ENCODE data around the gene IL17RC.
"Not testable (repeated sequence)": the region's sequence is repeated elsewhere in the genome, so short reads cannot be mapped to it uniquely, and the experiment has no call there.

The IL17RC gene

DNA sequence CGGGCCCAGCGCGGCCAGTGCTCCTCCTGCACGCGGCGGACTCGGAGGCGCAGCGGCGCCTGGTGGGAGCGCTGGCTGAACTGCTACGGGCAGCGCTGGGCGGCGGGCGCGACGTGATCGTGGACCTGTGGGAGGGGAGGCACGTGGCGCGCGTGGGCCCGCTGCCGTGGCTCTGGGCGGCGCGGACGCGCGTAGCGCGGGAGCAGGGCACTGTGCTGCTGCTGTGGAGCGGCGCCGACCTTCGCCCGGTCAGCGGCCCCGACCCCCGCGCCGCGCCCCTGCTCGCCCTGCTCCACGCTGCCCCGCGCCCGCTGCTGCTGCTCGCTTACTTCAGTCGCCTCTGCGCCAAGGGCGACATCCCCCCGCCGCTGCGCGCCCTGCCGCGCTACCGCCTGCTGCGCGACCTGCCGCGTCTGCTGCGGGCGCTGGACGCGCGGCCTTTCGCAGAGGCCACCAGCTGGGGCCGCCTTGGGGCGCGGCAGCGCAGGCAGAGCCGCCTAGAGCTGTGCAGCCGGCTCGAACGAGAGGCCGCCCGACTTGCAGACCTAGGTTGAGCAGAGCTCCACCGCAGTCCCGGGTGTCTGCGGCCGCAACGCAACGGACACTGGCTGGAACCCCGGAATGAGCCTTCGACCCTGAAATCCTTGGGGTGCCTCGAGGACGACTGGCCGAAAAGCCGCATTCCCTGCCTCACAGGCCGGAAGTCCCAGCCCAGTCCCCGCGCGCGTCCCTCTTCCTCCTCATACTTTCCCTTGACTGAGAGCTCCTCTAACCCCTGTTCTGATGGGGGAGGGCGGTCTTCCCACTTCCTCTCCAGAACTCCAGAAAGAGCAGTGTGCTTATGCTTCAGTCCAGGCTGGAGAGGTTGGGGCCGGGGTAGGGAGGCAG is 1.4 kb upstream of the IL17RC start:
- peak; percentile 43 for DNase-seq (ENCODE audit: low spot score)

DNA sequence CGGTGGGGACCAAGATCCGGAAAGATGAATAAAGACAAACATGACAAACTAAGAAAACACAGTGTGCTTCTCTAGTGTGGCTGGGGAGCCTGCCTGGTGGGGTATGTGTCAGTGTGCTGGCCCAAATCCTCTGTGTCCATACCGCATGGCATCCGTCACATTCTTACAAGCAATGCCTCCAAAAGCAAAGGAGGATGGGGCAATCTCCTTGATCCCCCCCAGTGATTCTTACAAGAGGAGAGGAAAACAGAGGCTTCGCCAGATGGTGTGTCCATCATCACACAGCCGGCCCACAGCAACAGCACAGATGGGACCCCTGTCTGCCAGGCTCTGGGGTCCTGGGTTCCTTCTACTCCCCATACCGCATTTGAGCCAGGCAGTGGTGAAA is 558 bp upstream of the IL17RC start:
- no peak for DNase-seq (ENCODE audit: low spot score)

DNA sequence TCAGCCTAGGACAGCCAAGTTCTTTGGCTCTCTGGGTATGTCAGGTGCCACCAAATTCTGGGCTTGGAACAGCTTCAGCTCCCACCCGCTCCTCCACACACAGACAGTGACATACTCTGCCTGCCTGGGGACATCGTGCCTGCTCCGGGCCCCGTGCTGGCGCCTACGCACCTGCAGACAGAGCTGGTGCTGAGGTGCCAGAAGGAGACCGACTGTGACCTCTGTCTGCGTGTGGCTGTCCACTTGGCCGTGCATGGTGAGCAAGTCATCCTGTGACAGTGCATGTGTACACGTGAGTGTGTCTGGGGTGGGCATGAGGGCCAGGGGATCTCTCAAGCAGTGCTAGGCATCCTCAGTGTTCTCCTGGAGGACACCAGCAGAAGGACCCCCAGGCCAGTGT is 922 bp downstream of the IL17RC start:
- DNase-seq (ENCODE audit: low spot score), result no peak

DNA sequence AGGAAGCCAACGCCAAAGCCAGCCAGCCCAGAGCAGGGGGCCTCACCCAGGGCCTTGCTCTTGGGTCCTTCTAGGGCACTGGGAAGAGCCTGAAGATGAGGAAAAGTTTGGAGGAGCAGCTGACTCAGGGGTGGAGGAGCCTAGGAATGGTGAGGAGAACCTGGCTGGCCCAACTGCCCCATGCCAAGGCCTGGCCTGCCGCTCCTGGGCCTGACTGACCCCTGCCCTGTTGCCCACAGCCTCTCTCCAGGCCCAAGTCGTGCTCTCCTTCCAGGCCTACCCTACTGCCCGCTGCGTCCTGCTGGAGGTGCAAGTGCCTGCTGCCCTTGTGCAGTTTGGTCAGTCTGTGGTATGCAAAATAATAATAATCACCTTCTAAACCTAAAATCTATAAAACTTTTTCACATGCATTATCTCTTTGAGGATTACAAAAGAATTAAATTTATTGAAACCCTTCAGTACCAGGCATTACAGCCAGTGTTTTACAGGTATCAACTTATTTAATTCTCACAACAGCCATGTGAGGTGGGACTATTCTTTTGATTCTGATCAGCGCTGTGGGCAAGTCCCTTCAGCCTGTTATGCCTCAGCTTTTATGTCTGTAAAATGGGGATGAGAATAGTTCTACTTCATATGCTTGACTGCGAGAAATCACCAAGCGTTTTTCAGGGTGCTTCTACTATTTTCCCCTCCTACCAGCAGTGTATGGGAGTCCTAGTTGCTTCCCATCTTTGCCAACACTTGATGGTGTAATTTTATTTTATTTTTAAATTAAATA is 1.6 kb downstream of the IL17RC start:
- DNase-seq (ENCODE audit: low spot score), result no peak

DNA sequence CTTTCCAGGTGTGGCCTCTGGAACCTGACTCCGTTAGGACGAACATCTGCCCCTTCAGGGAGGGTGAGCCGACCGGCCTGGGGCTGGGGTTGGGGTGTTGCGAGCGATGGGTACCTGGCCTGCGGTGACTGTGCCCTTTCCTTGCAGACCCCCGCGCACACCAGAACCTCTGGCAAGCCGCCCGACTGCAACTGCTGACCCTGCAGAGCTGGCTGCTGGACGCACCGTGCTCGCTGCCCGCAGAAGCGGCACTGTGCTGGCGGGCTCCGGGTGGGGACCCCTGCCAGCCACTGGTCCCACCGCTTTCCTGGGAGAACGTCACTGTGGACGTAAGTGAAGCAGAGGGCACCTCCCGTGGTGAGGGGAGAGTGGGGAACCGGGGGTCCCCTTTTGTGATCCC is 11.3 kb downstream of the IL17RC start:
- no peak for DNase-seq (ENCODE audit: low spot score)

DNA sequence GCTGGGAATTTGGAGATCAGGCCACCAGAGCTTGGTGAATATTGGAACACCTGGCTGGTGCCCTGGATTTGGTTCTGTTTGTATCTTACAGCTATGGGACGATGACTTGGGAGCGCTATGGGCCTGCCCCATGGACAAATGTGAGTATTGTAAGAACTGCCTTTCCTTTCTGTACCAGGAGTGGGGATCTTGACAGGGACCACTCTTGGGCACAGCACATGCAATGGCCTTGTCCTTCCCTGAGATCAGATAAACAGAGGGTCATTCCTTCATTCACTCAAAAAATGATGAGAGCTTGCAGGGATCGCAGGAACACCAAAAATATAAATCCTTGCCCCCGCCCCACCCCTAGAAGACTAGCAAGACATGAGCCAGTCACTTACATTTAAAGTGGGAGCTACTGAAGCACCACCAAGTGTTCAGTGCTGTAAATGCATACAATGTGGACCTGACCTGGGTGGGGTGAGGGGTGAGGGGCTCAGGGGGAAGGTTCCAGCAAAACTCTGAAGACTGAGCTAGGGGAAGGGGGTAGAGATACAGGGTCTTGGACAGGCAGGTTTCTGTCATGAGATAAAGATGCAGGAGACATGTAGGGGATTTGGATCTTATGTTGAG is 14.0 kb downstream of the IL17RC start:
- no peak for DNase-seq (ENCODE audit: low spot score)

DNA sequence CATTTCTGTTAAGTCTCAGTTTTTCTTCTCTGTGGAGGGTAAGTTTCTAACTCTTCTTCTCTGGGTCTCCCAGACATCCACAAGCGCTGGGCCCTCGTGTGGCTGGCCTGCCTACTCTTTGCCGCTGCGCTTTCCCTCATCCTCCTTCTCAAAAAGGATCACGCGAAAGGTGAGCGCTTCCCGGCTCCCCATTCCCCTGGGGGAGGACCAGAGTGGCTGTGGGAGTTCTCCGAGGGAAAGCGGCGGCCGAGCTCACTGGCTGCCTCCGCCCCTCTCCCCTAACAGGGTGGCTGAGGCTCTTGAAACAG is 15.6 kb downstream of the IL17RC start:
- DNase-seq (ENCODE audit: low spot score), result no peak

DNA sequence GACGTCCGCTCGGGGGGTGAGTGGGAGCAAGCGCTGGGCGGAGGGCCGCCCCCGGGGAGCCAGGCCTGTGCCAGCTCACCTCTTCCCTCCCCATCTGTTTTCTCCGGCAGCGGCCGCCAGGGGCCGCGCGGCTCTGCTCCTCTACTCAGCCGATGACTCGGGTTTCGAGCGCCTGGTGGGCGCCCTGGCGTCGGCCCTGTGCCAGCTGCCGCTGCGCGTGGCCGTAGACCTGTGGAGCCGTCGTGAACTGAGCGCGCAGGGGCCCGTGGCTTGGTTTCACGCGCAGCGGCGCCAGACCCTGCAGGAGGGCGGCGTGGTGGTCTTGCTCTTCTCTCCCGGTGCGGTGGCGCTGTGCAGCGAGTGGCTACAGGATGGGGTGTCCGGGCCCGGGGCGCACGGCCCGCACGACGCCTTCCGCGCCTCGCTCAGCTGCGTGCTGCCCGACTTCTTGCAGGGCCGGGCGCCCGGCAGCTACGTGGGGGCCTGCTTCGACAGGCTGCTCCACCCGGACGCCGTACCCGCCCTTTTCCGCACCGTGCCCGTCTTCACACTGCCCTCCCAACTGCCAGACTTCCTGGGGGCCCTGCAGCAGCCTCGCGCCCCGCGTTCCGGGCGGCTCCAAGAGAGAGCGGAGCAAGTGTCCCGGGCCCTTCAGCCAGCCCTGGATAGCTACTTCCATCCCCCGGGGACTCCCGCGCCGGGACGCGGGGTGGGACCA is 16.1 kb downstream of the IL17RC start:
- peak; percentile 82 for DNase-seq (ENCODE audit: low spot score)

DNA sequence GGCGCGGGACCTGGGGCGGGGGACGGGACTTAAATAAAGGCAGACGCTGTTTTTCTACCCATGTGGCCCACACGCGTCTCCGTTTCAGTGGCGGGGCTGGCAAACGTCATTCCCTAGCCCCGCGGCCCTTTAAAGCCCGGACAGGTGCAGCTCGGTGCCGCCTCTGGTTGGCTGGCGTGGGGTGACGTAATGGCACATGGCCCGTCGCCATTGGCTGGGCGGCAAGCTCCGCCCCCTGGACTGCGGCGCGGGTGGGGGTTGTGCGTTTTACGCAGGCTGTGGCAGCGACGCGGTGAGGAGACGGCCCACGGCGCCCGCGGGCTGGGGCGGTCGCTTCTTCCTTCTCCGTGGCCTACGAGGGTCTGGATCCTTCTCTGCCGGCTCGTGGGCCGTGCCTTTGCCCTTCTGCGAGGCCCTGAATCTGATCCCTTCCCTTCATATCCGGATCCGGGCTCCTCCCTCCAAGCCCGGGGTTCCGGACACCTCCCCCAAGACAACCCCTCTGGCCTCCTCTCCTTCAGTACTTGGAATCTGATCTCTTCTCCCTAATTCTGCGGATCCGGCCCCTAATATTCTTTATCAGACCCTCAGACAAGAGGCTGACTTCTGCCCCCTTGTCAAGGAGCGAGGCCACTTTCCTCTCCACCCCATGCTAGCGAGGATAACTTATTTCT is 16.8 kb downstream of the IL17RC start, which contains the start of gene CRELD1:
CRELD1 (plus strand) TSS at position 274 of the 674 bp plus-strand sequence. CDS start 605 bp downstream, outside the sequence.
- DNase-seq (ENCODE audit: low spot score), result peak; percentile 96

DNA sequence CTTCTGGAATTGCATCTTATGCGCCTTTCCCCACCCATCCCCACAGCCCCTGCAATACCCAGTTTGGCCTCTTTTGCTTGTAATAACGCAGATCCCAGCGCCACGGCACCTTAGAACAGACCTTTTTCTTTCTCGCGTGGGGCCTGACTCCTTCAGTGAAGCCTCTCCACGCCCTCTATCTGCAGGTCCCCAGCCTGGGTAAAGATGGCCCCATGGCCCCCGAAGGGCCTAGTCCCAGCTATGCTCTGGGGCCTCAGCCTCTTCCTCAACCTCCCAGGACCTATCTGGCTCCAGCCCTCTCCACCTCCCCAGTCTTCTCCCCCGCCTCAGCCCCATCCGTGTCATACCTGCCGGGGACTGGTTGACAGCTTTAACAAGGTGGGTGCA is 17.3 kb downstream of the IL17RC start:
- no peak for DNase-seq (ENCODE audit: low spot score)

DNA sequence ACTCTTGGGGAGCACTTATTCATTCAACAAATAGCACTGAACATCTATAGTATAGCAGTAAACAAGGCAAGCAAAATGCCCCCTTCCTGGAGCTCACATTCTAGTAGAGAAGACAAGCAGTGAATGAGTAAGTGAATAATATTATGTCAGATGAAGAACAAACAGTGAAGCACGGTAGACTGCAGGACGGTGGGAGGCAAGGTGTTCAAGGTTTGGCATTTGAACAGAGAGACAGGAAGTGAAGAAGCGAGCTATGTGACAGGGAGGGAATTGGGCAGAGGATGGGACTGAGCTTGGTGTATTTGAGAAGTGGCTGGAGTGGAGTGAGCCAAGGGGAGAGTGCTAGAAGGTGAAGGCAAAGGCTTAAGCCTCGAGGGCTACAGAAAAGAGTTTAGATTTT is 18.1 kb downstream of the IL17RC start:
- DNase-seq (ENCODE audit: low spot score), result no peak

DNA sequence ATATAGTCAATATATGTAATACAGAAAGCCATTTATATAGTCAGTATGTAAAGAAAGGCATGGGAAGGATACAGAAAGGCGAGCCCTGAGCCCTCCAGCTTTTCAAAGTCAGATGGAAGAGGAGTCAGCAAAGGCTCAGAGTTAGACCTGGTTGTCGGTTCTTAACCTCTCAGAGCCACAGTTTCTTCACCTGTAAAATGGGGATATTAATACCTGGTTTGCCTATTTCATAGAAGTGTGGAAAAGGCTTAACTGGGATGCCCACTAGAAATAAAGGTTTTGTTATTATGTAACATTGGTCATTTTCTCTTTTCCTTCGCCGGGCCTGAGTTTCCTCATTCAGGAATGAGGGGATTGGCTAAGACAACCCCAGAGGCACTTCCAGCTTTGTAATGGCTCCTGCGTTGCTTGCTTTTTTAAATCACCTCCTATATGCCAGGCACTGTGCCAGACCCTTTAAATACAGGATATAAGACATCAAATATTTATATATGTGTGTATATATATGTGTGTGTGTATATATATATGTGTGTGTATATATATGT is 19.1 kb downstream of the IL17RC start:
- DNase-seq (ENCODE audit: low spot score), result no peak

DNA sequence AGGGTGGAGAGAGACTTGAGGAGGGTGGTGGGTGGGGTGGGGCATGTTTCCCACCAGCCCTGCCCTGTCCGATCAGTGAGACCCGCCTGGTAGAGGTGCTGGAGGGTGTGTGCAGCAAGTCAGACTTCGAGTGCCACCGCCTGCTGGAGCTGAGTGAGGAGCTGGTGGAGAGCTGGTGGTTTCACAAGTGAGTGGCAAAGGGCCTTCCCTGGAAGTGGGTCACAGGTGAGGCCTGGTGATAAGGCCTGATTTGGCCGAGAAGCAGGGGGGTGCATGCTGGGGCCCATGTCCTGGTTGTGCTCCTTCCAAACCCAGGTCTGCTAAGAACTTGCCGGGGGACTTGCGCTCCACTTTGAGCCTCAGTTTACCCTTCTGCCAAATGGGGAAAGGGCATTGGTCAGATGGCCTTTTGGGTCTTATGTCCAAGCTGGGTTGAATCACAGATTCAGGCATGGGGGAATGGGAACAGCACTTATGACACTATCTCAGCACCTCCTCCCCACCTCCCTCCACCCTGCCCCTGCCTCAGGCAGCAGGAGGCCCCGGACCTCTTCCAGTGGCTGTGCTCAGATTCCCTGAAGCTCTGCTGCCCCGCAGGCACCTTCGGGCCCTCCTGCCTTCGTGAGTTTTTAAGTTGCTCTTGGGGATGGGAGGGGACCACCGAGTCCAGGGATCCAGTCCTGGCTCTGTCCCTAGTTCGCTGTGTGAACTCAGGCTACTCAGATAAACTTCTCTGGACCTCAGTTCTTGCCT is 20.8 kb downstream of the IL17RC start:
- no peak for DNase-seq (ENCODE audit: low spot score)

DNA sequence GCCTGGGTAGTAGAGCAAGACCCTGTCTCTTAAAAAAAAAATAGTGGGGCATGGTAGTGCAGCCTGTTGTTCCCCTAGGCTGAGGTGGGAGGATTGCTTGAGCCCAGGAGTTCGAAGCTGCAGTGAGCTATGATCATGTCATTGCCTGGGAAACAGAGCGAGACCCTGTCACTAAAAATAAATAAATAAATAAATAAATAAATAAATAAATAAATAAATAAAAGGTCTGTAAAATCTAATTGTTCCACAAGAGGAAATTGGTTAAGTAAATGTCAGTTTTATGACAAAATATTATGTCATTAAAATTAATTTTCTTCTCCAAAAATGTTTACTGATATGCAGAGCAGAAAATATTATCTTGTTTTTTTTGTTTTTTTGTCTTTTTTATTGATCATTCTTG is 22.1 kb downstream of the IL17RC start:
- DNase-seq (ENCODE audit: low spot score), result no peak

DNA sequence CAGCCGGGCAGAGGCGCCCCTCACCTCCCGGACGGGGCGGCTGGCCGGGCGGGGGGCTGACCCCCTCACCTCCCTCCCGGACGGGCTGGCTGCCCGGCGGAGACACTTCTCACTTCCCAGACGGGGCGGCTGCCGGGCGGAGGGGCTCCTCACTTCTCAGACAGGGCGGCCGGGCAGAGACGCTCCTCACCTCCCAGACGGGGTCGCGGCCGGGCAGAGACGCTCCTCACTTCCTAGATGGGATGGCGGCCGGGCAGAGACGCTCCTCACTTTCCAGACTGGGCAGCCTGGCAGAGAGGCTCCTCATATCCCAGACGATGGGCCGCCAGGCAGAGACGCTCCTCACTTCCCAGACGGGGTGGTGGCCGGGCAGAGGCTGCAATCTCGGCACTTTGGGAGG is 23.0 kb downstream of the IL17RC start:
- not testable (repeated sequence) for DNase-seq (ENCODE audit: low spot score)

DNA sequence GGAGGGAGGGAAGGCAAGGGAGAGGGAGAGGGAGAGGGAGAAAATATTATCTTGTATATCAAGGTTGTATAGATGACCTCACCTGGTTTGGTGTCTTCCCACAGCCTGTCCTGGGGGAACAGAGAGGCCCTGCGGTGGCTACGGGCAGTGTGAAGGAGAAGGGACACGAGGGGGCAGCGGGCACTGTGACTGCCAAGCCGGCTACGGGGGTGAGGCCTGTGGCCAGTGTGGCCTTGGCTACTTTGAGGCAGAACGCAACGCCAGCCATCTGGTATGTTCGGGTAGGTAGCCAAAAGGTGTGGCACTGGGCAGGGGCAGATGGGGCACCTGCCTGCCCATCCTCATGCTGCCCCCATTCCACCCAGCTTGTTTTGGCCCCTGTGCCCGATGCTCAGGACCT is 23.8 kb downstream of the IL17RC start:
- no peak for DNase-seq (ENCODE audit: low spot score)

DNA sequence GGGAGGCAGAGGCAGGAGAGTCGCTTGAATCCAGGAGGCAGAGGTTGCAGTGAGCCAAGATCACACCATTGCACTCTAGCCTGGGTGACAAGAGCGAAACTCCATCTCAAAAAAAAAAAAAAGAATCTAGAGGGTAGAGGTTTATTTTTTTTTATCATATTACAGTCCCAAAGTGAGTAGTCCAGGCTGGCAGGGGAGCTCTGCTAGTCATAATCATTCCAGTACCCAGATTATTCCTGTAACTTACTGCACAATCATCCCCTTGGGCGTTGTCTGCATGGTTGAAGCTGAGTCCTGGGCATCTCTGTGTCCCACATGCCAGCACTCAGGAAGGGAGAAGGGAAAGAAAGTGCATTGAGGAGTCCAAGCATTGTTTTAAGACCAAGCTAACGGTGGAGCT is 25.3 kb downstream of the IL17RC start:
- DNase-seq (ENCODE audit: low spot score), result no peak

DNA sequence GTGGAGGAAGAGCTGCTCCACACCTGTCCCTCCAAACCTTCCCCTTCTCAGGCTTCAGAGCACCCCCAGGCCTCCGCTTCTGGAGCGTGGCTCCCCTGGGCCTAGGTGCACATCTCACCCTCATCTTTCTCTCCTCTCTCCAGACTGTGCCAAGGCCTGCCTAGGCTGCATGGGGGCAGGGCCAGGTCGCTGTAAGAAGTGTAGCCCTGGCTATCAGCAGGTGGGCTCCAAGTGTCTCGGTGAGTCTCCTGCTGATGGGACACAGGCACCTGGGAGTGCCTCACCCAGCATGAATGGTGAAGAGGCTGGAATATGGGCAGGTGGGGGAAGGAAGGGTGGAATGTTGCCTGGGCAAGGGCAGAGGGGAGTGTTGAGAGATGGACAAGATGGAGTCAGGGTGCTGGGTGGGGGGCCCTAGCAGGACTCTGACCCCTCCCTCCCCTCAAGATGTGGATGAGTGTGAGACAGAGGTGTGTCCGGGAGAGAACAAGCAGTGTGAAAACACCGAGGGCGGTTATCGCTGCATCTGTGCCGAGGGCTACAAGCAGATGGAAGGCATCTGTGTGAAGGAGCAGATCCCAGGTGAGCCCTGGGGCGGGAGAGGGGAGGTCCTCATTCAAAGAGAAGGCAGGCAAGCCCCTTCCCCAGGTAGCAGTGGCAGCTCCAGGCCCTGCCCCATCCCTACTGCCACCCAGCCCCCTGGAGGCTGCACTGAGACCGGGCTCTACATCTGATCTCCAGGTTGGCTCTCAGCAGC is 26.2 kb downstream of the IL17RC start:
- DNase-seq (ENCODE audit: low spot score), result no peak

DNA sequence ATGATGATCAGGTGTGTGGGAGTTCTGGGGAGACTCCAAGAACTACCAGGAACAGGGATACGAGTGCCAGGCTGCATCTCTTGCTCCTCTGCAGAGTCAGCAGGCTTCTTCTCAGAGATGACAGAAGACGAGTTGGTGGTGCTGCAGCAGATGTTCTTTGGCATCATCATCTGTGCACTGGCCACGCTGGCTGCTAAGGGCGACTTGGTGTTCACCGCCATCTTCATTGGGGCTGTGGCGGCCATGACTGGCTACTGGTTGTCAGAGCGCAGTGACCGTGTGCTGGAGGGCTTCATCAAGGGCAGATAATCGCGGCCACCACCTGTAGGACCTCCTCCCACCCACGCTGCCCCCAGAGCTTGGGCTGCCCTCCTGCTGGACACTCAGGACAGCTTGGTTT is 27.4 kb downstream of the IL17RC start:
- DNase-seq (ENCODE audit: low spot score), result no peak

DNA sequence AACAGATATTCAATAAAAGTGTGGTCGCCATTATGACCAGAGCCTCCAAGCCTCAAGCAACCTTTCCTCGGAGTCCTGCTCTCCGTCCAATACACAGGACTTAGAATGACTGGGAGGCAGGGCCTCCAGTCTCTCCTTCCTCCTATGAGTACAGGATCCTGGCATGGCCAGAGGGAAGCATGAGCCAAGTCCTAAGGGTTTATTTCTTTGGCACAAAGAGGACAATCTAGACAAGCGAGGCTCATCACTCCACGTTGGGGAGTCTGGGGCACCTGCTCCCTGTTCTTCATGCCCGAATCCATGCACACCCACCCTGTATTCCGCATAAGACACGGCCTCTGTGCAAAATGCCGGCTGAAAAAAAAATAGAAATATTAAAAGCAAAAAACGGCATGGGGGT is 28.5 kb downstream of the IL17RC start:
- no peak for DNase-seq (ENCODE audit: low spot score)
